Activated CD8-positive, alpha-beta T cell treated with anti-CD3 and anti-CD28 coated beads for 36 hours (primary cell): ENCODE results near the gene MCRIP2. TPM values are rescaled to one million over a fixed set of nuclear protein-coding genes. Genes with fewer than 3 reads are reported as not detected.

Experiments
- ATAC-seq: fragments of 200-7000 bp; cut with Tn5 transposase; one replicate; pipeline ENCODE4 v1.10.0; 2021; ENCODE audit warnings: mild to moderate bottlenecking, moderate library complexity
- CTCF ChIA-PET: fragments of 350-600 bp; sonication (Branson Sonifier 250); formaldehyde crosslinking; loops from one replicate; lab custom pipeline; 2021; ENCODE audit warnings: antibody characterized with exemption; lab: Charles Lee
- POLR2A ChIA-PET: fragments of 350-600 bp; sonication (Branson Sonifier 250); formaldehyde crosslinking; loops from one replicate; lab custom pipeline; 2021; ENCODE audit warnings: antibody characterized with exemption; lab: Charles Lee
- DNase-seq: peaks from one replicate; pipeline ENCODE4 v3.0.0-alpha.2; 2020
- H3K27ac Mint-ChIP-seq: one replicate; pipeline ENCODE4 v1.8.0; 2021; ENCODE audit warnings: mild to moderate bottlenecking, mixed read lengths
- H3K27me3 Mint-ChIP-seq: one replicate; pipeline ENCODE4 v1.8.0; 2021; ENCODE audit warnings: mixed read lengths
- H3K36me3 Mint-ChIP-seq: one replicate; pipeline ENCODE4 v1.8.0; 2021; ENCODE audit warnings: low read depth, mixed read lengths
- H3K4me1 Mint-ChIP-seq: one replicate; pipeline ENCODE4 v1.8.0; 2021; ENCODE audit warnings: low read depth, mixed read lengths
- H3K4me3 Mint-ChIP-seq: one replicate; pipeline ENCODE4 v1.8.0; 2021; ENCODE audit warnings: mild to moderate bottlenecking, moderate library complexity, mixed read lengths
- H3K9me3 Mint-ChIP-seq: one replicate; pipeline ENCODE4 v1.8.0; 2021; ENCODE audit warnings: mixed read lengths
- CTCF ChIP-seq: fragments of 200-600 bp; IDR thresholded peaks from one replicate; pipeline ENCODE4 v1.8.0; 2022; ENCODE audit warnings: antibody characterized with exemption, mild to moderate bottlenecking
- intact Hi-C: fragments of 100-400 bp; cut with micrococcal nuclease; formaldehyde crosslinking; loops from one replicate; pipeline ENCODE4 v1.10.0; 2022
- total RNA-seq, 2 experiments: library from RNA; stranded (reverse); gene quantifications; one replicate each; pipeline ENCODE4 v1.2.3, GENCODE V29; 2021

The MCRIP2 gene
- total RNA-seq, 2 experiments from 2014 or later = 60.7 to 62.7 TPM

GRCh38 chr16:679814-680624, 38.4 kb downstream of the MCRIP2 start, which contains the start of gene STUB1:
STUB1 (plus strand) TSS chr16:680410; CDS start chr16:680526, 116 bp downstream.
- H3K4me3 Mint-ChIP-seq = peak within 1 kb of the TSS; percentile 83
- H3K27me3 Mint-ChIP-seq = peaks cover 6% of the 10 kb centered on the region
- H3K9me3 Mint-ChIP-seq = no peaks in the 10 kb centered on the region
- POLR2A ChIA-PET = interaction anchor here (0.6 to 2.7 kb wide), 11 partner anchors 9 to 625 kb away, joined by 3 to 16 read pairs (median 5); partner anchors contain the start of genes METTL26, RHOT2, WDR24 and WDR90
- peak within 1 kb of the TSS; percentile 90 for H3K27ac Mint-ChIP-seq
- intact Hi-C loops = no loop called here
- CTCF ChIA-PET = interaction anchor here (1.2 to 1.4 kb wide), 3 partner anchors 12 to 106 kb away, joined by 3 to 9 read pairs (median 3); partner anchors contain the start of gene RHOT2
- peaks cover 40% of the 10 kb centered on the region for H3K4me1 Mint-ChIP-seq
- peak; percentile 67 for ATAC-seq
- peak; percentile 88 for DNase-seq
- peaks cover 20% of the 10 kb centered on the region for H3K36me3 Mint-ChIP-seq
- TF ChIP-seq CTCF = no peak

- no peak overlapping the region for H3K27ac Mint-ChIP-seq
- no peaks in the 10 kb centered on the region for H3K9me3 Mint-ChIP-seq
- DNase-seq = no peak
- H3K27me3 Mint-ChIP-seq = peaks cover 3% of the 10 kb centered on the region
- peak overlapping the region; percentile 83 for H3K4me3 Mint-ChIP-seq
- H3K4me1 Mint-ChIP-seq = peaks cover 40% of the 10 kb centered on the region
- ChIA-PET CTCF (interaction anchor here (1.0 to 1.7 kb wide), 4 partner anchors 13 to 105 kb away, joined by 3 to 6 read pairs (median 4); partner anchors contain the start of gene RHOT2), POLR2A (interaction anchor here (0.6 to 2.7 kb wide), 9 partner anchors 9 to 625 kb away, joined by 3 to 16 read pairs (median 5); partner anchors contain the start of genes METTL26, RHOT2, WDR24 and WDR90)
- no peak for ATAC-seq
- H3K36me3 Mint-ChIP-seq = peaks cover 20% of the 10 kb centered on the region
- TF ChIP-seq CTCF = no peak
- intact Hi-C loops = no loop called here
Observed at GRCh38 chr16:680625-680945, 39.0 kb downstream of the MCRIP2 start.

GRCh38 chr16:680967-681745, 39.5 kb downstream of the MCRIP2 start:
- H3K4me3 Mint-ChIP-seq = peak overlapping the region; percentile 83
- peak overlapping the region; percentile 34 for H3K27ac Mint-ChIP-seq
- intact Hi-C loops = no loop called here
- ChIA-PET CTCF (interaction anchor here (1.0 to 1.7 kb wide), 5 partner anchors 13 to 105 kb away, joined by 3 to 7 read pairs (median 5); partner anchors contain the start of gene RHOT2), POLR2A (interaction anchor here (0.6 to 2.7 kb wide), 13 partner anchors 8 to 624 kb away, joined by 3 to 16 read pairs (median 4); partner anchors contain the start of genes METTL26, RHOT2, WDR24 and WDR90)
- ATAC-seq (no peak), DNase-seq (no peak)
- H3K9me3 Mint-ChIP-seq = no peaks in the 10 kb centered on the region
- H3K36me3 Mint-ChIP-seq = peaks cover 23% of the 10 kb centered on the region
- no peak for TF ChIP-seq CTCF
- H3K27me3 Mint-ChIP-seq = peaks cover 3% of the 10 kb centered on the region
- peaks cover 45% of the 10 kb centered on the region for H3K4me1 Mint-ChIP-seq

- CTCF ChIA-PET = interaction anchor here (1.0 to 1.7 kb wide), 4 partner anchors 14 to 104 kb away, joined by 3 to 7 read pairs (median 6); partner anchors contain the start of gene RHOT2
- peak overlapping the region; percentile 38 for H3K27ac Mint-ChIP-seq
- DNase-seq (no peak), ATAC-seq (no peak)
- POLR2A ChIA-PET = interaction anchor here (0.6 to 2.7 kb wide), 9 partner anchors 8 to 46 kb away, joined by 3 to 11 read pairs (median 4); partner anchors contain the start of genes METTL26, RHOT2 and WDR90
- peak overlapping the region; percentile 83 for H3K4me3 Mint-ChIP-seq
- no peak for TF ChIP-seq CTCF
- no peaks in the 10 kb centered on the region for H3K27me3 Mint-ChIP-seq
- intact Hi-C loops = no loop called here
- peaks cover 26% of the 10 kb centered on the region for H3K36me3 Mint-ChIP-seq
- peaks cover 47% of the 10 kb centered on the region for H3K4me1 Mint-ChIP-seq
- no peaks in the 10 kb centered on the region for H3K9me3 Mint-ChIP-seq
Observed at GRCh38 chr16:681746-682427, 40.3 kb downstream of the MCRIP2 start.
